ENCODE measurements around the gene MRPL24.

GRCh38 chr1:156712626-156713025, 28.3 kb downstream of the MRPL24 start:
- TF ChIP-seq CTCF (IDR thresholded peaks at IDR 0.05; ENCODE audit: insufficient read depth, low read depth, low read length) (no peak), EZH2 (IDR thresholded peaks at IDR 0.05; ENCODE audit: insufficient read depth, low read length) (no peak)
